ENCODE data around the gene HOXD11. TPM values are rescaled to one million over a fixed set of nuclear protein-coding genes. Genes with fewer than 3 reads are reported as not detected.
A peak's percentile ranks its signal among the peaks of the same experiment; 100 is the strongest.

The HOXD11 gene
- total RNA-seq, 1 donor, result not detected

- Histone ChIP-seq H2AFZ (ENCODE audit: low read length) (no peak overlapping the region), H3K4me2 (ENCODE audit: insufficient read depth, low read length) (no peak overlapping the region), H3K27me3 (ENCODE audit: insufficient read depth, low read length) (peaks cover 97% of the 10 kb centered on the region), H3K79me2 (ENCODE audit: insufficient read depth, low read length) (no peaks in the 10 kb centered on the region), H3K4me3 (ENCODE audit: insufficient read depth, low read length) (no peak overlapping the region), H3K4me1 (ENCODE audit: insufficient read depth, low read length) (no peaks in the 10 kb centered on the region), H3K27ac (ENCODE audit: low read depth, low read length) (no peak overlapping the region), H4K20me1 (ENCODE audit: insufficient read depth, low read length) (no peaks in the 10 kb centered on the region), H3K36me3 (ENCODE audit: insufficient read depth, low read length) (no peaks in the 10 kb centered on the region), H3K9me3 (ENCODE audit: low read depth, low read length) (no peaks in the 10 kb centered on the region)
- no peak for DNase-seq (ENCODE audit: insufficient read length, low spot score, missing footprints)
- no peak for TF ChIP-seq CTCF (IDR thresholded peaks at IDR 0.05; ENCODE audit: extremely low read depth, low read depth, low read length)
Observed at GRCh38 chr2:176090862-176091261, 16.2 kb upstream of the HOXD11 start.

GRCh38 chr2:176091329-176092258, 15.5 kb upstream of the HOXD11 start:
- no peak for TF ChIP-seq CTCF (IDR thresholded peaks at IDR 0.05; ENCODE audit: extremely low read depth, low read depth, low read length)
- Histone ChIP-seq H4K20me1 (ENCODE audit: insufficient read depth, low read length) (no peaks in the 10 kb centered on the region), H3K4me2 (ENCODE audit: insufficient read depth, low read length) (no peak overlapping the region), H3K9me3 (ENCODE audit: low read depth, low read length) (no peaks in the 10 kb centered on the region), H2AFZ (ENCODE audit: low read length) (no peak overlapping the region), H3K79me2 (ENCODE audit: insufficient read depth, low read length) (no peaks in the 10 kb centered on the region), H3K4me1 (ENCODE audit: insufficient read depth, low read length) (no peaks in the 10 kb centered on the region), H3K4me3 (ENCODE audit: insufficient read depth, low read length) (no peak overlapping the region), H3K27me3 (ENCODE audit: insufficient read depth, low read length) (peaks cover 97% of the 10 kb centered on the region), H3K36me3 (ENCODE audit: insufficient read depth, low read length) (no peaks in the 10 kb centered on the region), H3K27ac (ENCODE audit: low read depth, low read length) (no peak overlapping the region)
- no peak for DNase-seq (ENCODE audit: insufficient read length, low spot score, missing footprints)

- DNase-seq (ENCODE audit: insufficient read length, low spot score, missing footprints), result no peak
- Histone ChIP-seq H2AFZ (ENCODE audit: low read length) (peak within 1 kb of the TSS; percentile 50), H3K27me3 (ENCODE audit: insufficient read depth, low read length) (peaks cover 97% of the 10 kb centered on the region), H3K9me3 (ENCODE audit: low read depth, low read length) (no peaks in the 10 kb centered on the region), H4K20me1 (ENCODE audit: insufficient read depth, low read length) (no peaks in the 10 kb centered on the region), H3K79me2 (ENCODE audit: insufficient read depth, low read length) (no peaks in the 10 kb centered on the region), H3K4me2 (ENCODE audit: insufficient read depth, low read length) (peak within 1 kb of the TSS; percentile 45), H3K36me3 (ENCODE audit: insufficient read depth, low read length) (no peaks in the 10 kb centered on the region), H3K4me1 (ENCODE audit: insufficient read depth, low read length) (peaks cover 4% of the 10 kb centered on the region), H3K4me3 (ENCODE audit: insufficient read depth, low read length) (peak within 1 kb of the TSS; percentile 29), H3K27ac (ENCODE audit: low read depth, low read length) (no peak within 1 kb of the TSS)
- TF ChIP-seq CTCF (IDR thresholded peaks at IDR 0.05; ENCODE audit: extremely low read depth, low read depth, low read length), result no peak
Observed at GRCh38 chr2:176092270-176093144, 14.6 kb upstream of the HOXD11 start, which contains the start of gene HOXD13. TSS of gene HOXD13 (plus strand) at chr2:176092721. CDS start at chr2:176092891, 170 bp downstream.
